OCI-LY7 (cell line): ENCODE data around the gene PCBP3. TPM values are rescaled to one million over a fixed set of nuclear protein-coding genes. Genes with fewer than 3 reads are reported as not detected.

Experiments used
- BruUV-seq: library from RNA; stranded (reverse); fragments of 400-500 nt; replicated peaks from 2 replicates; lab custom pipeline; 2021; lab: Mats Ljungman, UMichigan
- CTCF ChIA-PET: fragments of 300-600 bp; sonication (Branson Sonifier 250); formaldehyde crosslinking; loops from one replicate; lab custom pipeline; 2022; ENCODE audit warnings: antibody characterized with exemption; ENCODE audit not compliant: unreplicated experiment; lab: Charles Lee
- POLR2A ChIA-PET: fragments of 300-600 bp; sonication (Branson Sonifier 250); formaldehyde crosslinking; loops from one replicate; lab custom pipeline; 2022; ENCODE audit warnings: antibody characterized with exemption; lab: Charles Lee
- DNase-seq: peaks from one replicate; pipeline ENCODE4 v3.0.0-alpha.2; 2015; ENCODE audit warnings: low spot score
- H2AFZ ChIP-seq: fragments of 200-600 bp; sonication (generic), shearing (Covaris generic); 2 replicates; pipeline ENCODE4 v1.6.1; 2014; ENCODE audit warnings: mild to moderate bottlenecking, antibody characterized with exemption, low read length, moderate library complexity
- H3K27ac ChIP-seq: fragments of 200-600 bp; sonication (generic); 2 replicates; pipeline ENCODE4 v1.5.1; 2014; ENCODE audit warnings: mixed run types, low read depth, mild to moderate bottlenecking, moderate library complexity, low read length, inconsistent platforms; ENCODE audit not compliant: poor library complexity, severe bottlenecking
- H3K36me3 ChIP-seq: fragments of 200-600 bp; sonication (generic); 2 replicates; pipeline ENCODE4 v1.6.1; 2014; ENCODE audit warnings: mild to moderate bottlenecking, antibody characterized with exemption, low read length, moderate library complexity, mixed read lengths; ENCODE audit not compliant: insufficient read depth
- H3K4me1 ChIP-seq: fragments of 200-600 bp; sonication (generic); 2 replicates; pipeline ENCODE4 v1.5.1; 2014; ENCODE audit warnings: mild to moderate bottlenecking, low read length; ENCODE audit not compliant: insufficient read depth, poor library complexity, severe bottlenecking
- H3K4me2 ChIP-seq: fragments of 200-600 bp; sonication (generic); 2 replicates; pipeline ENCODE4 v1.6.1; 2014; ENCODE audit warnings: mild to moderate bottlenecking, low read length
- H3K4me3 ChIP-seq: fragments of 200-600 bp; sonication (generic); 2 replicates; pipeline ENCODE4 v1.5.1; 2014; ENCODE audit warnings: mild to moderate bottlenecking, low read depth, low read length; ENCODE audit not compliant: poor library complexity, severe bottlenecking
- H3K79me2 ChIP-seq: fragments of 200-600 bp; sonication (generic); 2 replicates; pipeline ENCODE4 v1.6.1; 2016; ENCODE audit warnings: low read depth, mild to moderate bottlenecking, low read length, moderate library complexity, mixed read lengths; ENCODE audit not compliant: insufficient read depth
- H3K9me2 ChIP-seq: fragments of 200-600 bp; sonication (generic); 2 replicates; pipeline ENCODE4 v1.6.1; 2016; ENCODE audit warnings: mild to moderate bottlenecking, low read length, mixed read lengths; ENCODE audit not compliant: insufficient read depth
- H3K9me3 ChIP-seq: fragments of 200-600 bp; sonication (generic); 2 replicates; pipeline ENCODE4 v1.6.1; 2014; ENCODE audit warnings: mild to moderate bottlenecking, mixed run types, low read length, mixed read lengths
- H4K20me1 ChIP-seq: fragments of 200-600 bp; sonication (generic); 2 replicates; pipeline ENCODE4 v1.6.1; 2014; ENCODE audit warnings: mild to moderate bottlenecking, antibody characterized with exemption, low read length, moderate library complexity, mixed read lengths; ENCODE audit not compliant: insufficient read depth
- CTCF ChIP-seq: fragments of 200-600 bp; sonication (generic); conservative IDR thresholded peaks from 2 replicates; pipeline ENCODE4 v1.5.1; 2014; ENCODE audit warnings: mild to moderate bottlenecking, antibody characterized with exemption, low read length, moderate library complexity, mixed read lengths
- EZH2phosphoT487 ChIP-seq: fragments of 200-600 bp; sonication (generic); IDR thresholded peaks from 2 replicates; pipeline ENCODE4 v1.6.1; 2018; ENCODE audit warnings: low read depth, borderline replicate concordance, mild to moderate bottlenecking, mixed run types, antibody characterized with exemption, low read length, moderate library complexity, mixed read lengths
- intact Hi-C: fragments of 100-400 bp; cut with micrococcal nuclease; formaldehyde crosslinking; loops from one replicate; pipeline ENCODE4 v1.10.0; 2022; ENCODE audit not compliant: unreplicated experiment
- total RNA-seq, 2 experiments: library from RNA; depleted of rRNA in 1 of 2; stranded (reverse); fragments of >200 nt in 1 of 2; shearing (Covaris generic) in 1 of 2; gene quantifications; 2 replicates each; pipeline ENCODE4 v1.2.3, GENCODE V29; 2014 to 2022

PCBP3 gene
- total RNA-seq, 2 experiments from 2014 or later: 0.61 TPM; not detected in 1

- Histone ChIP-seq H3K27ac (no peak overlapping the region), H3K36me3 (no peaks in the 10 kb centered on the region), H4K20me1 (no peaks in the 10 kb centered on the region), H3K9me2 (no peaks in the 10 kb centered on the region), H3K4me3 (no peak overlapping the region), H2AFZ (no peak overlapping the region), H3K9me3 (no peaks in the 10 kb centered on the region), H3K4me2 (no peak overlapping the region), H3K79me2 (no peaks in the 10 kb centered on the region), H3K4me1 (no peaks in the 10 kb centered on the region)
- CTCF ChIA-PET: no interaction called here
- intact Hi-C loops: no loop called here
- POLR2A ChIA-PET: interaction anchor here (0.6 kb wide), 1 partner anchor 192 kb away, joined by 3 read pairs; no protein-coding TSS in a partner anchor
- BruUV-seq: no TSS peak
- no peak for TF ChIP-seq CTCF
- TF ChIP-seq EZH2phosphoT487: no peak
- DNase-seq: no peak
Measured at GRCh38 chr21:45764792-45765191, 121.3 kb downstream of the PCBP3 start.

GRCh38 chr21:45765375-45765774 is 121.8 kb downstream of the PCBP3 start:
- no TSS peak for BruUV-seq
- Histone ChIP-seq H3K9me2 (no peaks in the 10 kb centered on the region), H3K4me2 (no peak overlapping the region), H3K4me3 (no peak overlapping the region), H3K79me2 (no peaks in the 10 kb centered on the region), H2AFZ (no peak overlapping the region), H3K27ac (no peak overlapping the region), H3K36me3 (no peaks in the 10 kb centered on the region), H3K9me3 (no peaks in the 10 kb centered on the region), H4K20me1 (no peaks in the 10 kb centered on the region), H3K4me1 (no peaks in the 10 kb centered on the region)
- no peak for DNase-seq
- intact Hi-C loops: no loop called here
- TF ChIP-seq EZH2phosphoT487 (no peak), CTCF (no peak)
- POLR2A ChIA-PET: no interaction called here
- CTCF ChIA-PET: no interaction called here

- H4K20me1 ChIP-seq: no peaks in the 10 kb centered on the region
- no peak overlapping the region for H3K4me2 ChIP-seq
- H3K4me1 ChIP-seq: no peaks in the 10 kb centered on the region
- intact Hi-C loops: no loop called here
- H3K9me3 ChIP-seq: no peaks in the 10 kb centered on the region
- no peak overlapping the region for H2AFZ ChIP-seq
- no peak for DNase-seq
- no peak overlapping the region for H3K27ac ChIP-seq
- POLR2A ChIA-PET: no interaction called here
- no peak for TF ChIP-seq CTCF
- no peak for TF ChIP-seq EZH2phosphoT487
- H3K79me2 ChIP-seq: no peaks in the 10 kb centered on the region
- H3K9me2 ChIP-seq: no peaks in the 10 kb centered on the region
- BruUV-seq: no TSS peak
- no peaks in the 10 kb centered on the region for H3K36me3 ChIP-seq
- CTCF ChIA-PET: no interaction called here
- H3K4me3 ChIP-seq: no peak overlapping the region
Measured at GRCh38 chr21:45766055-45766454, 122.5 kb downstream of the PCBP3 start.
